HG03439 (cell line): ENCODE results near the gene C3orf20.

Experiments
- ATAC-seq: cut with Tn5 transposase; IDR thresholded peaks from one replicate; pipeline ENCODE4 v1.9.1; 2021; ENCODE audit warnings: mild to moderate bottlenecking, moderate library complexity; ENCODE audit not compliant: unreplicated experiment

C3orf20 gene

GRCh38 chr3:14674841-14675240 is at the start of gene C3orf20:
C3orf20 (plus strand) TSS chr3:14675141; CDS start chr3:14682714, 7,573 bp downstream.
- no peak for ATAC-seq

DNA sequence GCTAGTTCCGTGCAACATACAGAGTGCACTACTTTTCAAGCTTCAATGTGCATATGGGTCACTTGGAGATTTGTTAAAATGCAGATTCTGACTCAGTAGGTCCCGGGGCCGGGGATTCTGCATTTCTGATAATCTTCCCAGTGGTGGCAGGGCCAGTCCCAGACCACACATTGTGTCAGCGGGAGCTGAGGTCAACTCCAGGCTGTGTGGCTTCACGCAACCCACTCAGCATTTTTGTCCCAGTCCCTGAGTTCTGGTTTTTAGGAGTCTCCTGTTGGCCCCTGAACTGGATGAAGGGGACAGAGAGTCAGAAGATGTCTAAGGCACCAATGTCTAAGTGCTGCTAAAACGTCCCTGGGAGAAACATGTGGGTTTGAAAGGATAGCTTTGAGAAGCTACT is 49.5 kb upstream of the C3orf20 start:
- no peak for ATAC-seq

GRCh38 chr3:14627815-14628214 is 47.1 kb upstream of the C3orf20 start:
- no peak for ATAC-seq

GRCh38 chr3:14628406-14628805 is 46.5 kb upstream of the C3orf20 start:
- no peak for ATAC-seq

DNA sequence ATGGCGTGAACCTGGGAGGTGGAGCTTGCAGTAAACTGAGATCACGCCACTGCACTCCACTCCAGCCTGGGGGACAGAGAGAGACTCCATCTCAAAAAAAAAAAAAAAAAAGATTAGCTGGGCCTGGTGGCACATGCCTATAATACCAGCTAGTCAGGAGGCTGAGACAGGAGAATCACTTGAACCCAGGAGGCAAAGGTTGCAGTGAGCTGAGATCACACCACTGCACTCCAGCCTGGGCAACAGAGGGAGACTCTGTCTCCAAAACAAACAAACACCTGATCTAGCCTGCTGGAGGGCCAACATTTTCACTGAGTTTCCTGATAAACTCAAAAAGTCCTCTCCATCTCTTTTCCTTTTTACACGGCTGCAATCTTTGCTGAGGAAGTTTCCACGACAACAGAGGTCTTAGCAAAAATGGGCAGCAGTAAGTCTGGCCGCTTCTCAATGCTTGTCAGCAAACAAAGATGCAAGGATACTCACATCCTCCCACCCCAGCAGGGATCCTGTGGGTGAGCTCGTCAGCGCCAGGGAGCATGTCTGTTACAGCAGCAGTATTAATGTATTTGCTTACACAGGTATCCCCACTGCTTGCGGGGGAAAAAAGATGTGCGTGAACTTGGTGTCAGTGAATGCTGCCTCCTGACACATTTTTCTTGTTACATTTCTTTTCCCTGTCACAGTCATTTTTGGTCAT is 44.4 kb upstream of the C3orf20 start:
- ATAC-seq, result no peak

DNA sequence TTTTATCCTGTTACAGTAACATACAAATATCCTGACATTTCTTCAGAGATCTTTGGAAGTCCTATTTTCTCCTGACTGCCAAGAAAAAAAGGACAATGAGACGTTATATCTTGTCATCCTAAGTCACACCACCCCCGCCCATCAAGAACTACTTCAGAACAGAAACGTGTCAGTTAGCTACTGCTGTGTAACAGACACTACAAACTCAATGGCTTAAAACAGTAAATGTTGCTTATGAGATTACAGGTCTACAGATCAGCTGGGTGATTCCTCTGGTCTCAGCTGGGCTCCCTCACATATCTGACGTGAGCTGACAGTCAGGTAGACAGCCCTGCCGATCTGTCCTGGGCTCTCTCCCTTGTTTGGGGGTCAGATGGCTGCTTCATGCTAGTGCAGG is 43.8 kb upstream of the C3orf20 start:
- ATAC-seq, result no peak

DNA sequence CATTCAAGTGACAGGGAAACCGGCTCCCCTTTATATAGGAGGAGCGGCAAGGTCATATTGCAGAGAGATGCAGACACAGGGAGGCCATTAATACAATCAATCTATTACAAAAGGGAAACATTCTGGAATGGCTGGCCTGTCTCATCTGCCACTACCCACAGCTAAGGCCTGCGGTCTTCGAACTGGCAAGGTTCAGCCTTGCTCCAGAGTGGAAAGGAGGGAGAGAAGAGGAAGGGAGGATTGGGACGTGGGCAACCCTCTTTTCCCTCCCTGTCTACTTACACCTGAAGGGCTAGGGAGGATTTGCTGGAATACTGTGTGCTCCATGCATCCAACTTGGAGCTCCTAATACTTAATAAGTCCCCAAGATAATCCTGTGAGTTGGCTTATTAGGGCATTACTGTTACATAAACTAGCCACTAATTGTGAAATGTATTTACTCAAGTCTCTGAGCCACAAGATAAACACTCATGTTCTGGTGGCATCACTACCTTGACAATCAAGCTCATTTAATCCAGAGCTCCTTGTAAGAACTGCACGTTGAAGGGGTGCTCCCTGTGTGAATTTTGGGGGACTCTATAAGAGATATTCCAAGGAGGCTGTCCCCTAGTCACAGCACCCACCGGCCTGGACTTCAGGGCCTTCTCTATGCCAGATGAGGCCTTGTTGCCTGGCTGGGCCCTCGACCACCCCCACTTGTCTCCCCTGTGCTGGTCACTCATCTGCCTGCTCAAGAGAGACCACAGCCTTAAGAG is 43.1 kb upstream of the C3orf20 start:
- ATAC-seq, result no peak

GRCh38 chr3:14632442-14632930 is 42.5 kb upstream of the C3orf20 start:
- no peak for ATAC-seq

DNA sequence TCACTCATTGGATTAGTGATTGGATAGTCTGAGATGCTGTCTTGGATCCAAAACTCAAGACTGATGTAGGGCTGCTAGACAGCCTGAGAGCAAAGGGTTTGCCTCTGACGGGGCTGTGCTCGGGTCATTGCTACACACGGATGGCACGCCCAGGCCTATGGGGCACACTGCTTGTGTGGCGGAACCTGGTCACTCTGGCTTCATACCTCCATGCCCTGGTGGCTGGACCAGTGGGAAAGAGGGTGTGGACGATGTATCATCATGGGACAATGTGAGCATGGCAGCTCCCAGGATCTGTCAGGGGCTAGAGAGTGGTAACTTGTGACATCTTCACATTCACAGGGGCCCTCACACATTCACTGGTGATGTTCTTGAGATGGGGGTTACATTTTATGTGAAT is 41.5 kb upstream of the C3orf20 start:
- no peak for ATAC-seq

- no peak for ATAC-seq
Observed at GRCh38 chr3:14633819-14634424, 41.0 kb upstream of the C3orf20 start.

- no peak for ATAC-seq
Observed at GRCh38 chr3:14634763-14635400, 40.1 kb upstream of the C3orf20 start.

GRCh38 chr3:14636496-14637087 is 38.3 kb upstream of the C3orf20 start:
- ATAC-seq, result no peak

DNA sequence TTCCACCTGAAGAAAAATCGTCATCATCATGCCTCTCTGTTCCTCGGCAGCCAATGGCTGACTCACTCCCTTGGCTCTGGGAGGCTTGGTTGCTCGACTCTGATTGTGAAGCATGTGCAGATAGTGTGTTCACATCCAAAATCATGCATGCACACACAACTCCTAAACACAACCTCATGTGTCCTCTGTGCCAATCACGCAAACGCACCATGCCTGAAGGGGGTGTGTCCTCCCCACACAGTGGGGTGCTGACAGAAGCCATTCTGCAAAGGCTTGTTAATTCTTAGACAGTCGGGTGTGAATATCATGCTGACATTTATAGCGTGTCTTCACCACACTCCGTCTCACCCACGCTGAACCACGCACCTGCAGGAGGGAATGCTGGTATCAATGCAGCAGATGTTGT is 34.8 kb upstream of the C3orf20 start:
- ATAC-seq, result no peak

- no peak for ATAC-seq
Observed at GRCh38 chr3:14640734-14641133, 34.2 kb upstream of the C3orf20 start.

DNA sequence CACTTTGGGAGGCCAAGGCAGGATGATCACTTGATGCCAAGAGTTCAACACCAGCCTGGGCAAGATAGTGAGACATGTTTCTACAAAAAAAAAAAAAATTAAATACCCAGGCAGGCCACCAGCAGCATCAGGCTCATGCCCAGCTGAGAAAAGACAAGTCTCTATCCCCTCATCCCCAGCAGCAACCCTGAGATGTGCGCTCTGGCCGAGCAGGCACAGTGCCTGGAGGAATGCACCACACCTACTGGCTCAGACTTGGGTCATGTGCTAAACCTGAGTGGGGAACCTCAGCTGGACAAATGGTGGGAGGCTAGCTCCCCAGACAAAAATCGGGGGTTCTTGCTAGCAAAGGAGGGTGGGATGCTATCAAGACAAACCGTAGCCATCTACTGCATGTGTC is 33.6 kb upstream of the C3orf20 start:
- no peak for ATAC-seq

GRCh38 chr3:14645453-14645852 is 29.5 kb upstream of the C3orf20 start:
- no peak for ATAC-seq

- no peak for ATAC-seq
Observed at GRCh38 chr3:14646131-14646573, 28.8 kb upstream of the C3orf20 start.

DNA sequence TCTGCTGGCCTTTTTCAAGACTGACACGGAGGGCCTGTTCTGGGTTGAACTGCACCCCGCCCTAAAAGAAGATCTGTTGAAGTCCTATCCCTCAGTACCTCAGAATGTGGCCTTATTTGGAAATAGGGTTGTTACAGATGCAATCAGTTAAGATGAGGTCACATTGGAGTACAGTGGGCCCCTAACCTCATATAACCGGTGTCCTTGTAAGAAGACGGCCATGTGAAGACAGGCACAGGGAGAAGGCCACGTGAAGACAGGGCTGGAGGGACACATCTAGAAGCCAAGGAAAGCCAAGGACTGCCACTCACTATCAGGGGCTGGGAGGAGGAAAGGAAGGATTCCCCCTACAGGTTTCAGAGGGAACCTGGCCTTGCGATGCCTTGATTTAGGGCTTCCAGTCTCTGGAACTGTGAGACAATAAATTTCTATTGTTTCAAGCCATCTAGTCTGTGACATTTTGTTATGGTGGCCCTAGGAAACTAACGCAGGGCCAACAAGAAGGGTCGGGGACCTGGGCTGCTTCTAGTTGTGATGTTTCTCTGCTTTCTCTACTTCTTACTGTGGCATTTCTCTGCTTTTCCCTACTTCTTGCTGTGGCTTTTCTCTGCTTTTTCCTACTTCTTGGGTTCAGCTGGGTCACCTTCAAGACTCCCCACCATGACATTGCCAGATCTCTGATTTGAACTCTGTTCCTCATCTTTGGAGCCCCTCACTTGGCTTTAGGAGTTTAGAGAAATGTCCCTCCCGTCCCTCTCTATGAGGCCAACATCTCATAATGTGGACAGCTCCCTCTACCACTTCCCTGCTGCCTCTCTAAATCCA is 28.1 kb upstream of the C3orf20 start:
- ATAC-seq, result no peak

- no peak for ATAC-seq
Observed at GRCh38 chr3:14647976-14648955, 26.7 kb upstream of the C3orf20 start.
